Neuronal stem cell (in vitro differentiated cells): ENCODE results near the gene RDH5.

Experiments
- DNase-seq: peaks from one replicate; pipeline ENCODE4 v3.0.0-alpha.2; 2013; ENCODE audit warnings: low spot score
- H2AFZ ChIP-seq: one replicate; pipeline ENCODE4 v1.6.1; 2013; ENCODE audit warnings: mild to moderate bottlenecking, low read length, inconsistent platforms
- H2AK5ac ChIP-seq: 2 replicates; pipeline ENCODE4 v1.6.1; 2013; ENCODE audit warnings: low read depth, mild to moderate bottlenecking, inconsistent platforms, low read length, moderate library complexity, mixed read lengths
- H2BK120ac ChIP-seq: 2 replicates; pipeline ENCODE4 v1.6.1; 2013; ENCODE audit warnings: low read depth, mild to moderate bottlenecking, inconsistent platforms, low read length, moderate library complexity, mixed read lengths
- H2BK12ac ChIP-seq: one replicate; pipeline ENCODE4 v1.6.1; 2013; ENCODE audit warnings: low read length, inconsistent platforms
- H2BK15ac ChIP-seq: 2 replicates; pipeline ENCODE4 v1.6.1; 2013; ENCODE audit warnings: mild to moderate bottlenecking, low read length, inconsistent platforms, mixed read lengths
- H2BK5ac ChIP-seq: one replicate; pipeline ENCODE4 v1.6.1; 2013; ENCODE audit warnings: inconsistent platforms, mild to moderate bottlenecking, low read length, moderate library complexity
- H3K14ac ChIP-seq: one replicate; pipeline ENCODE4 v1.6.1; 2013; ENCODE audit warnings: low read length, inconsistent platforms
- H3K18ac ChIP-seq: 2 replicates; pipeline ENCODE4 v1.6.1; 2013; ENCODE audit warnings: low read length, inconsistent platforms
- H3K23ac ChIP-seq: 2 replicates; pipeline ENCODE4 v1.6.1; 2013; ENCODE audit warnings: low read depth, mild to moderate bottlenecking, mixed read lengths, low read length, inconsistent platforms; ENCODE audit not compliant: poor library complexity
- H3K27ac ChIP-seq: replicated peaks from 3 replicates; pipeline ENCODE4 v1.5.1; 2013; ENCODE audit warnings: low read length, inconsistent platforms
- H3K27me3 ChIP-seq, 3 experiments: 2 replicates each; pipeline ENCODE4 v1.6.1; 2013; ENCODE audit warnings: low read length in 3 of 3, mild to moderate bottlenecking in 2 of 3, inconsistent platforms in 1 of 3, low read depth in 1 of 3, mixed read lengths in 1 of 3, moderate library complexity in 1 of 3; ENCODE audit not compliant: control insufficient read depth in 3 of 3, insufficient read depth in 3 of 3
- H3K36me3 ChIP-seq, 2 donors: replicated peaks in 1 of 2; 2 replicates each; pipeline ENCODE4 v1.6.1; 2013; ENCODE audit warnings: low read length in 2 of 2; ENCODE audit not compliant: control insufficient read depth in 2 of 2, insufficient read depth in 2 of 2
- H3K4ac ChIP-seq: 2 replicates; pipeline ENCODE4 v1.6.1; 2013; ENCODE audit warnings: inconsistent platforms, mild to moderate bottlenecking, low read length, moderate library complexity
- H3K4me1 ChIP-seq, 2 donors: 1 replicate in 1 of 2; 2 replicates in 1 of 2; pipeline ENCODE4 v1.6.1; 2013; ENCODE audit warnings: low read length in 2 of 2, low read depth in 1 of 2; ENCODE audit not compliant: control insufficient read depth in 2 of 2, insufficient read depth in 1 of 2
- H3K4me2 ChIP-seq: one replicate; pipeline ENCODE4 v1.6.1; 2013; ENCODE audit warnings: mild to moderate bottlenecking, low read length, inconsistent platforms; ENCODE audit not compliant: insufficient read depth, poor library complexity, severe bottlenecking
- H3K4me3 ChIP-seq, 2 donors: 2 replicates each; pipeline ENCODE4 v1.5.1; 2013; ENCODE audit warnings: low read length in 2 of 2, mild to moderate bottlenecking in 2 of 2, inconsistent platforms in 1 of 2, moderate library complexity in 1 of 2
- H3K79me1 ChIP-seq: one replicate; pipeline ENCODE4 v1.6.1; 2013; ENCODE audit warnings: low read depth, mild to moderate bottlenecking, inconsistent platforms, low read length, moderate library complexity
- H3K9ac ChIP-seq: one replicate; pipeline ENCODE4 v1.6.1; 2013; ENCODE audit warnings: mild to moderate bottlenecking, low read depth, low read length, inconsistent platforms; ENCODE audit not compliant: poor library complexity
- H3K9me3 ChIP-seq, 2 donors: replicated peaks in 1 of 2; 2 replicates each; pipeline versions ENCODE3 to v1.6.1; 2013; ENCODE audit warnings: low read length in 2 of 2, mild to moderate bottlenecking in 2 of 2, inconsistent platforms in 1 of 2, low read depth in 1 of 2, mixed read lengths in 1 of 2, moderate library complexity in 1 of 2; ENCODE audit not compliant: control insufficient read depth in 2 of 2, insufficient read depth in 1 of 2
- H4K8ac ChIP-seq: one replicate; pipeline ENCODE4 v1.6.1; 2013; ENCODE audit warnings: low read depth, mild to moderate bottlenecking, inconsistent platforms, low read length, moderate library complexity
- H4K91ac ChIP-seq: one replicate; pipeline ENCODE4 v1.6.1; 2013; ENCODE audit warnings: low read length, low read depth, mild to moderate bottlenecking, inconsistent platforms; ENCODE audit not compliant: poor library complexity
- WGBS, 2 donors: extraction: QIAGEN DNeasy Blood & Tissue Kit; methylation state at CpG; one replicate each; pipeline ENCODE4 v1.1.7; 2013; ENCODE audit warnings: missing lambda C conversion rate in 2 of 2, mixed read lengths in 1 of 2; ENCODE audit not compliant: insufficient read length in 2 of 2, insufficient replicate concordance in 1 of 2; ENCODE audit errors: extremely low coverage in 2 of 2; 5-methylcytosine and 5-hydroxymethylcytosine counted together

Gene RDH5

DNA sequence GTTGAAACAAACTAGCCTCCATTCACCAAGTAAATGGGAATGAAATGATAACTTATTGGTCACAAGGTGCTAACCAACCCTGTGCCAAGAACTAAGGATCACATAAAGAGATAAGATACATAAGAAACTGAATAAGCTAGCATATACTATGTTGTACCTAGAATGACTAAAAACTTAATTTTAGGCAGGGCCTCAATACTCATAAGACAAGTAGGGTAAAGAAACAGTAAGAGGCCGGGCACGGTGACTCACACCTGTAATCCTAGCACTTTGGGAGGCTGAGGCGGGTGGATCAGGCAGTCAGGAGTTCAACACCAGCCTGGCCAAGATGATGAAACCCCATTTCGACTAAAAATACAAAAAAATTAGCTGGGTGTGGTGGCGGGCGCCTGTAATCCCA is 40.5 kb downstream of the RDH5 start:
- no CpG with 5 or more reads among the region's 6 CpGs for WGBS, 2 donors

GRCh38 chr12:55762646-55763045 is 42.5 kb downstream of the RDH5 start:
- Histone ChIP-seq H3K4me3 (no peak overlapping the region), H4K91ac (no peak overlapping the region), H3K9ac (no peak overlapping the region), H3K9me3 (peaks cover 2 to 13% of the 10 kb centered on the region in 2 donors), H3K79me1 (peaks cover 2% of the 10 kb centered on the region), H2BK120ac (no peak overlapping the region), H2AK5ac (no peak overlapping the region), H3K14ac (no peak overlapping the region), H2BK12ac (no peak overlapping the region), H2AFZ (no peak overlapping the region), H3K4ac (no peak overlapping the region), H4K8ac (no peak overlapping the region), H3K18ac (no peak overlapping the region), H2BK15ac (no peak overlapping the region), H3K27ac (no peak overlapping the region), H3K4me1 (peaks cover 4 to 6% of the 10 kb centered on the region in 2 donors), H3K23ac (no peak overlapping the region), H3K27me3 (no peaks in the 10 kb centered on the region), H2BK5ac (no peak overlapping the region), H3K4me2 (no peak overlapping the region), H3K36me3 (peaks cover 7 to 83% of the 10 kb centered on the region in 2 donors)
- DNase-seq = no peak

More for the DNA sequence above, 40.5 kb downstream of the RDH5 start:
- Histone ChIP-seq H3K27me3 (no peaks in the 10 kb centered on the region), H2AK5ac (no peak overlapping the region), H4K8ac (no peak overlapping the region), H3K4me3 (no peak overlapping the region), H3K9me3 (peaks cover 2 to 13% of the 10 kb centered on the region in 2 donors), H4K91ac (no peak overlapping the region), H3K79me1 (no peaks in the 10 kb centered on the region), H2BK120ac (no peak overlapping the region), H2AFZ (no peak overlapping the region), H3K4ac (no peak overlapping the region), H2BK12ac (no peak overlapping the region), H3K4me2 (no peak overlapping the region), H3K9ac (no peak overlapping the region), H3K27ac (no peak overlapping the region), H3K14ac (no peak overlapping the region), H3K23ac (no peak overlapping the region), H3K4me1 (peaks cover 2 to 9% of the 10 kb centered on the region in 2 donors), H3K18ac (no peak overlapping the region), H2BK15ac (no peak overlapping the region), H3K36me3 (peaks cover 15 to 86% of the 10 kb centered on the region in 2 donors), H2BK5ac (no peak overlapping the region)
- DNase-seq = no peak

DNA sequence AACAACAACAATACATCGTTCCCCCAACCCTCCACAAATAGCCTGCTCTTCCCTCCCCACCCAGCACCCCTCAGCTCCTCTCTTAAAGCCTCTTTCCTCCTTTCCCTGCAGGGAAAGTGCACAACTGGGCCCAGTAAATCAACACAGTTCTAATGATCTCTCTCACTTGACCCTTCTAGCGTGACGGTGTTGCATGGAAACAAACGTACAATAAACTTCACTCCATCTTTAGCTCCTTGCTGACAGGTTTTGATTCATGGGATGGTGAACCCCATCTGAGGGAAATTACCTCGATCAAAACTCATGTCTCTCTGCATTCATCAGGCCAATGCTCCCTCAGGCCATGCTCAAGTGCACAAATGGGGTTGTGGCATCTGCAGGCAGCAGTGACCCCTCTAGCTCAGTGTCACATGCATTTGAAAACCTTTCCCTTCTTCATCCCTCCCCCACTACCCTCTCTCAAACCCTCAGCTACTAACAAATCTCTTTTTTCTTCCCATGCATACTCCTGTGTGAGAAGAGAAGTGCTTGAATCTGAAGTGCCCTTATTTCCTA is 45.6 kb downstream of the RDH5 start:
- Histone ChIP-seq H2BK12ac (no peak overlapping the region), H3K4me1 (peaks cover 0 to 6% of the 10 kb centered on the region in 2 donors), H3K23ac (no peak overlapping the region), H3K9me3 (no peaks in the 10 kb centered on the region), H3K4me2 (no peak overlapping the region), H2AFZ (no peak overlapping the region), H3K9ac (no peak overlapping the region), H4K8ac (no peak overlapping the region), H3K4me3 (no peak overlapping the region), H3K14ac (no peak overlapping the region), H3K27me3 (no peaks in the 10 kb centered on the region), H4K91ac (no peak overlapping the region), H3K79me1 (peaks cover 2% of the 10 kb centered on the region), H3K4ac (no peak overlapping the region), H2AK5ac (no peak overlapping the region), H3K36me3 (peaks cover 6 to 75% of the 10 kb centered on the region in 2 donors), H3K18ac (no peak overlapping the region), H2BK5ac (no peak overlapping the region), H2BK120ac (no peak overlapping the region), H3K27ac (no peak overlapping the region), H2BK15ac (no peak overlapping the region)
- DNase-seq = no peak
- WGBS, 2 donors = no CpG with 5 or more reads among the region's 5 CpGs

DNA sequence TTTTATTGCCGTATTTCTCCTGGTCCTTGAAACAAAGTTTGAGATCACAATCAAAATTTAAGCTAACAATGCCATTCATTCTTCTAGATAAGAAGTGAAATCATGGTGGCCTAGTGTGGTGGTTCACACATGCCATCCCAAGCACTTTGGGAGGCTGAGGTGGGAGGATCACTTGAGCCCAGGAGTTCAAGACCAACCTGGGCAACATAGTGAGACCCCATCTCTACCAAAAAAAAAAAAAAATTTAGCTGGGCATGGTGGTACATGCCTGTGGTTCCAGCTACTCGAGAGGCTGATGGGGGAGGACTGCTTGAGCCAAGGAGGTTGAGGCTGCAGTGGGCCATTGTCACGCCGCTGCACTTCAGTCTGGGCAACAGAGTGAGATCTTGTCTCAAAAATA is 47.0 kb downstream of the RDH5 start:
- no peak overlapping the region for H4K8ac ChIP-seq
- no peak overlapping the region for H3K9ac ChIP-seq
- no peak overlapping the region for H3K23ac ChIP-seq
- no peak overlapping the region for H3K4me2 ChIP-seq
- H3K18ac ChIP-seq = no peak overlapping the region
- WGBS, 2 donors = no CpG with 5 or more reads among the region's 4 CpGs
- H3K79me1 ChIP-seq = peaks cover 2% of the 10 kb centered on the region
- H2BK120ac ChIP-seq = no peak overlapping the region
- no peak overlapping the region for H3K27ac ChIP-seq
- no peak overlapping the region for H2AFZ ChIP-seq
- H2BK12ac ChIP-seq = no peak overlapping the region
- H3K27me3 ChIP-seq = no peaks in the 10 kb centered on the region
- no peak overlapping the region for H2AK5ac ChIP-seq
- no peak overlapping the region for H3K4ac ChIP-seq
- no peak overlapping the region for H2BK15ac ChIP-seq
- H3K4me3 ChIP-seq = no peak overlapping the region
- no peaks in the 10 kb centered on the region for H3K9me3 ChIP-seq
- H4K91ac ChIP-seq = no peak overlapping the region
- no peak overlapping the region for H3K14ac ChIP-seq
- no peak for DNase-seq
- peaks cover 0 to 6% of the 10 kb centered on the region in 2 donors for H3K4me1 ChIP-seq
- H3K36me3 ChIP-seq = peaks cover 9 to 78% of the 10 kb centered on the region in 2 donors
- no peak overlapping the region for H2BK5ac ChIP-seq
